ENCODE data around the gene SAYSD1.

The SAYSD1 gene

DNA sequence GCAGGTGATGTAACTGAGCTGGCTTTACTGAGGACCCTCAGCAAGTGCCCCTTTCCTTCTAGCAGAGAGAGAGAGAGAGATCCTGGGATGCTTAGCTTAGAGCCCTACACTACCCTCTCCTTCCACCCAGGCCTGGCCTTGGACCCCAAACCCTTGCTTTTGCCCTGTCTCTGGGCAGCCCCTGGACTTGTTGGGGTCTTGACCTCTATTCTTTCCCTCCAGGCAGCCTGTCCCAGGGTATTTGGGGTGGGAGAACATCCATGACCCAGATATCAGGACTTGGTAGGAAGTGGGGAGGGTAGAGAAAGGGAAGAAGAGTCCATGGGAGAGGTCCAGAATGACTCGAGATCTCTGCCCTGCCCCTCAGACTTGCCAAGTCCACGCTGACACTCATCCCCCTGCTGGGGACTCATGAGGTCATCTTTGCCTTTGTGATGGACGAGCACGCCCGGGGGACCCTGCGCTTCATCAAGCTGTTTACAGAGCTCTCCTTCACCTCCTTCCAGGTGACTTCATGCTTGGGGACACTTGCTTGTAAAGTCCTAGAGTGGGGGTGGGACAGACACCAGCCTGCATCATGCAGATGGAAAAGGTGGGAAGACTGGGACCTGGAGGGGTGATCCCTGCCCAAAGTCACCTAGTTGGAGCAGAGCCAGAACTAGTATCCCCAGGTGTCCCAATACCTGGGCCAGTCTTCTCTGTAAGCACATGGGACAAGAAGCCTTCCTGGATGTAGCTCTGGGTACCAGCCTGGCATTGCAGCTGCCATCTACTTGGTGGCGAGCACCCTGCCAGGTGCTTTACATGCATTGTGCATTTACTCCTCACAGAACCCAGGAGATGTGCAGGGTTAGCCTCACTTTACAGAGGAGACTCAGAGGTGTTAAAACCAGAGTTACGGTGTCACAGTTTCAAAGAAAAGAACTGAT lies 35.5 kb downstream of the SAYSD1 start:
- no peak for DNase-seq (ENCODE audit: low read depth in 2 of 2)

DNA sequence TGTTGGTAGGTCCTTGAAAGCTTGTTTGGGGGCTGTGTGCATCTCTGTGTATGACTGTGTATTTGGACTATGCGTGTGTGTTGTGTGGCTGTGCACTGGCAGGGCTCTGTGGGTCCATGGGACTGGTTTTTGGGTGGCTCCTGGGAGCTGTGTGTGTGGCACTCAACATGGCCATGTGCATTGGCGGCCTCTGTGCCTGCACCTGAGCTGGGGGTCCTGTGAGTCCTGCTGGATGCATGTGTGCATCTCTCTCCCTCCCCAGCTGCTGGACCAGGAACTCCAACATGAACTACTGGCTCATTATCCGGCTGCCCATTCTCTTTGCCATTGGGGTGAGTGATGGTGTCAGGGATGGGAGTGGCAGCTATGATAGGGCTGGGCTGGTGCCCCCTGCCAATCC lies 36.3 kb downstream of the SAYSD1 start:
- no peak for DNase-seq (ENCODE audit: low read depth in 2 of 2)

DNA sequence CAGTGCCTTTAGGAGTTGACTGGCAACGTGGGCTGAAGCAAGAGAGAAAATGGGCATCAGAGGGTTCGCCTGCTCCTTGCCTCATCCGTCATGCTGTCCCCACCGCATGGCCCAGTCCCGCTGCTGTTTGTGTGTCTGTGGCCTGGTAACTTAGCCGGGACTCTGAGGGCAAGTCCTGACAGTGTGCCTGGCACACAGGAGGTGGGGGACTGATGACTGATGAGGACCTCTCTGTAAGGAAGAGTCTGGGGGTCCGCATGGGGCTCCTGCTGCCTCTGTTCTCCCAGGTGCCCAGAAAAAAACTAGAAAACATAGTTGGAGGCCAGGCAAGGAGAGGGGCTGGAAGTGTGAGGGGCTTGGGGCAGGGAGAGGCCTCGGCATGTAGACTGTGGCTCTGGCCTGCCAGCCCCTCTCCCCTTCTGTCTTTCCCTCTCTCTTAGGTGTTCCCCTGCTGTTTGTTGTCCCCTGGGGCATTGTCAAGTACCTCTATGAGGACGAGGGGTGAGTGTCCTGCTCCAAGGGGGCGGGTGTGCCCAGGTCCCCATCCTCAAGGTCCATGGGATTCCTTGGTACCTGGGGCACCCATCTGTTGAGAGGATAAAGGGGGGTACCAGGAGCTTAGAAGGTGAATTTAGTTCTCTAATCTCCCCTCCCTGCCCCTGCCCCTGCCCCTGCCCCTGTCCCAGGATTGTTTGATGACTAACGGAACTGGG lies 36.9 kb downstream of the SAYSD1 start:
- no peak for DNase-seq (ENCODE audit: low read depth in 2 of 2)

DNA sequence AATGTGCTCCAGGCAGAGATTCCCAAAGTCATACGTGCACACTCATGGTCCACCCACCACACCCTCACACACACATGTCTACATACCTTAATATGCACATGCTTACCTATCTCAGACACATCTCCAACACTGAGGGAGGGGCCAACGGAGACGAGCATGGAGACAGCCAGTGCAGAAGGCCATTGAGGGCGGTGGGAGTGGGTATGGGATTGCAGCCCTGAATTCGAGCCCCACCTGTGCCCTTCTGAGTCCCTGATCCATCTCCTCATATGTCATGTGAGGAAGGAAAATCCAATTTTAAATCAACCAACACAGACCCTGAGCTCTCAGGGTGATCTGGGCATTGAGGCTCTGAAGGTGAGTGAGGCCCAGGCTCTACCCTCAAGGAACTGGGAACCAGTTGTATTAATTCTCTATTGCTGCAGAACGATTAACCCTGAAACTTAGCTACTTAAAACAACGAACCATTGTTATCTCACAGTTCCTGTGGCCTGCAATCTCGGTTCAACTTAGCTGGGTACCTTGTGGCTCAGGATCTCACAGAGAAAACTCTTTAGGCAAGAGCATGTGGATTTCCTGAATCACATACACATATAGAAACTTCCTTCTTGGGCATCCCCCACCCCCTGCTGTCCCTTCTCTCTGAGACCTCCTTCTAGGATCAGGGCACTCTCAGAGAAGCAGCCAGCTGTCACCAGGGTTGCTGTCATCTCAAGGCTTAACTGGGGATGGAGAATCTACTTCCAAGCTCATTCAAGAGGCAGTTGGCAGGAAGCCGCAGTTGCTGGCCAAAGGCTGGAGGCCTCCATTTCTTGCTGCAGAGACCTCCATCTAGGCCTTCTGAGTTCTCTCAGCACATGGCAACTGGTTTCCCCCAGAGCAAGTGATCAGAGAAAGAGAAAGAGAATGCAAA lies 38.1 kb downstream of the SAYSD1 start:
- no peak for DNase-seq (ENCODE audit: low read depth in 2 of 2)

DNA sequence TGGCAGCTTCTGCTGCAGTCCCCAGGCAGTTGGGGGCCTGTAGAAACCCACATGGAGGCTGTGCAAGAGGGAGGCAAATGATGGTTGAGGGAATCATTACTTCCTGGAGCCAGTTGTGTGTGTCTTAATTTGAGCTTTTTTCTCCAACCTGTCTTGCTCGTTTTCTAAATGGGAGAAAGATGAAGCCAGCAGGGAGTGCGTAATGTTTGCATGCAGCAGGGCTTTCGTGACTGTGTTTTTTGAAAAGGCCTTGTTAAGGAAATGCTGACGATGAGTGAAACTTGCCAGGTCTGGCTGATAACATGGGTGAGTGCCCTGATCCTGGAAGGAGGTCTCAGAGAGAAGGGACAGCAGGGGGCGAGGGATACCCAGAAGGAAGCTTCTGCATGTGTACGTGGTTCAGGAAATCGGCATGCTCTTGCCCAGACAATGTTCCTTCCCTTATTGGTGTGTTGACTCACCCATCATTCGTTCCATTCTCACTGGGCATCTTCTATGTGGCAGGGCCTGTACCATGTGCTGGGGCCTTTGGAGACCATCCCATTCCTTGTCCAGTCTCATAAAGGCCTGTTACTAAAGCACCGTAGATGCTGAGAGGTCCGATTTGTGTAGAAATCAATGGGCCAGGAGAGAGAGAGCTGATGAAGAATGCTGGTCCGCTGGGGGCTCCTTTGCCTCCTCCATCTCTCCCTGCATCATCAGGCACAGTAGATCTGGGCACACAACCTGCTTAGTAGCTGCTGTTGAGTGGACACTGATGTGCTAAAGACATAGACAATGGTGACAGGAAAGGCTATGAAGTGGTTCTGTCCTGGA lies 39.0 kb downstream of the SAYSD1 start:
- DNase-seq (ENCODE audit: low read depth in 2 of 2), result no peak

DNA sequence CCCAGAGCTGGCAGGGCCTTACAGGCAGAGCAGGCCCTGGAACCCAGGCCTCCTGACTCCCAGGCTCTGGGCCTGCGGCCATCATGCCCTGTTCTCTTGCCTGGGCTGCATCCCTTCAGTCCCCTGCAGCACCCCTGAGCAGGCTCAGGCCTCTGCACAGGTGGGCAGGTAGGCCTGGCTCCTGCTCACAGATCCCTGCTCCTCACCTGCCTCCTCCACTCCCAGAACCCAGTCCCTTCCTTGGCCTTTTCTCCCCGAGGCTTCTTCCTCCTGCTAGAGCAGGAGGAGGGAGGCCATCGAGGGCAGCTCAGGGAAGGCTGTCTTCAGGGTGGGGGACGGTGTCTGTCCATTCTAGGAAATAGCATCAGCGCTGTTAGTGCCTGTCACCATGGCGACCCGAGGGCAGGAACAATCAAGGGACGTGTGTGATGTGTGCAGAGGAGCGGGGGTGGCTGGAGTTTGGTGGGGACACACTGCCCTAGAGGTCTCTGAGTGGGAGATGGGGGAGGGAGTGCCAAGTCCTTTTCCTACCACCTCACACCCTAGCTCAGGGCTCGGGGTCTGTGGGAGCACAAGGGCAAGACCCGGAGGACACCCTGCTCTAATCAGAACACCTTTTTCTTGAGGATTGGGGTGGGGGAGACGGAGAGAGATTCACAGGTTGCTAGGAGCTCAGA lies 39.8 kb downstream of the SAYSD1 start:
- DNase-seq (ENCODE audit: low read depth in 2 of 2), result no peak

DNA sequence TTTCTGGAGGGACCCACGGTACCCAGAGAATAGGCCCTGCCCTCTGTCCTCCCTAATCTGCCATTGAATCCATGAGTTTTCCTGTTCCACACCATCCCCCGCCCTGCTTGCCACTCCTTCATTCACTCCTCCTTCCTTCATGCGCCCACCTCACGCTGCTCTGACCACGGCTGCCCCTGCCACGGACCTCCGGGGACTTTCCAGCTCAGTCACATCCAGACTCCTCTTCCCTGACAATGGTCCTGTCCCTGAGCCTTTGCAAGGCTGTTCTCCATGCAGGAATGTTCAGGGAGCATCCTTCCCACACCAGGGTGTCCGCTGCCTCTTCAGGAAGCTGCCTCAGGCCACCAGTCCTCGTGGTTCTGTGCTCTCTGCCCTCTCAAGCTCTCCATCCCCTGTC lies 40.5 kb downstream of the SAYSD1 start:
- no peak for DNase-seq (ENCODE audit: low read depth in 2 of 2)

DNA sequence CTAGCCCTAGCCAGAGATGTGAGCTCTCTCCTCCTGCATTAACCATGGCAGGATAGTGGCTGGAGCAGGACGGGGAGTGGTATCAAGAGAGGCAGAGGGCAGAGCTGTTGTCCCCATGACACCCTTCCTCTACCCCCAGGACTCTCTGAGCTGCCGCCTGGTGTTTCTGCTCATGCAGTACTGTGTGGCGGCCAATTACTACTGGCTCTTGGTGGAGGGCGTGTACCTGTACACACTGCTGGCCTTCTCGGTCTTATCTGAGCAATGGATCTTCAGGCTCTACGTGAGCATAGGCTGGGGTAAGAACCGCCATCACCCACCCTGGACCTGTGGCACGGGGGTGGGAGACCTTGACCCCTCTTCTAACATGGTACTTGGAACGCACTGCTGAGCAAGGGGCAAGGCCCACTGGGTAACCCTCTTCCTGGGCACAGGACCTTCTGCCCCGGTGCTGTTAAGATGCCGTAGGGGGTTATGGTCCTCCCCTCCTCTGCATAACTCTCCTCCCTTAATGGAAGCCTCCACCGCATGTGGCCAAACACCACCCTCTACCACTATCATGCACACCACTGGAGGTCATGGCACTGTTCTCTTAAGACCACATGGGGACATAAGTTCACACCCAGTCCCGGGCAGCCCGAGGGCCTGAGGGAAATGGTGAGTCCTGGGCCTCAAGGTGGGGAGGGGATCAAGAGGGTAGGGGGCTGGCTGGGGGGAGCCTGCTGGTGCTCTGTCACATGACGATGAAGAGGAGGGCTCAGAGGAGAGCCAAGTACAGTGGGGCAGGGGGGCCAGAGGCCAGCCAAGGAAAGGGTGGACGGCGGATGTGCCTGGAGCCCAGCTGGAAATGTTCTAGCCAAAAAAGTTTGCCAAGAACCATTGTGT lies 41.3 kb downstream of the SAYSD1 start:
- no peak for DNase-seq (ENCODE audit: low read depth in 2 of 2)

DNA sequence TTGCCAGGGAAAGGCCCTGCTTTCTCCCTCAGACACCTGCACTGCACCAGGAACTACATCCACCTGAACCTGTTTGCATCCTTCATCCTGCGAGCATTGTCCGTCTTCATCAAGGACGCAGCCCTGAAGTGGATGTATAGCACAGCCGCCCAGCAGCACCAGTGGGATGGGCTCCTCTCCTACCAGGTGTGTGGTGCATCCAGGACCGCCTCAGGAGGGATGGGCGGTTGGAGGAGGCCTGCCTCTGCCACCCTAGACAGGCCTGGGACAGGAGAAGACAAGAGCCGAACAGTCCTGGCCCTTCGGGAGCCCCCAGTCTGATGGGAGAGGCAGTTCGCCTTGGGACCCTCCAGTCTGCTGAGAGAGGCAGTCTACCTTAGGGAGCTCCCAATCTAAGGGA lies 42.2 kb downstream of the SAYSD1 start:
- DNase-seq (ENCODE audit: low read depth in 2 of 2), result no peak

DNA sequence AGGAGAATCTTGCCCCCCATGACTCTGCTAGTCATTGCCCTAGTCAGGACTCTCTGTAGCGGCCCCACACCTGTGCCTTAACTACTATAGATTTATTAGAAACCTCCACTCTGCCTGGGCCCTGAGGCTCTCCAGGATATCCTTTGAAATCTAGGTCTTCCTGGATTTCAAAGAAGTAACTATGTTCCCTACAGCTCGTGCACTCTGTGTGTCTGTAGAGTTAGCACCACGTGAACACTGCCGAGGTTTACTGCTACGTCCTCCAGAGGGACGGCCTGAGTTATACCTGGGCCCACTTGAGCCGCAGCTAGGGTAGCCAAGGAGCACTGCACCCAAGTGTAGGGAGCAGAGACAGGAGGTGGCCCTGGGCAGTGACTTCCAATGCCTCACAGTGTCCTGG lies 46.6 kb downstream of the SAYSD1 start:
- no peak for DNase-seq (ENCODE audit: low read depth in 2 of 2)

DNA sequence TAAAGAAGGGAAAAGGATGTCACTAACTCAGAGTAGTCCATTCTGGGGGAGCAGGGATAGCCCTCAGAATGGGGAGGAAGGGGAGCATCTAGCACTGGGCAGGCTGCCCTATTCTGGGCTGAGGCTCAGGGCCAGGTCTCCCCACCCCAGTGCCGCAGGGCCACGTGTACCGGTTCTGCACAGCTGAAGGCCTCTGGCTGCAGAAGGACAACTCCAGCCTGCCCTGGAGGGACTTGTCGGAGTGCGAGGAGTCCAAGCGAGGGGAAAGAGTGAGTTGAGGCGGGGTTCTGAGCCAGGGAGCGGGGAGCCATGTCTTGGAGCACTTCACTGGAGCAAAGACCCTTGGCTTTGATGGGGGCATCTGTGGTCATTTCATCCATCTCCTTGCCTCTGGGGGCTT lies 49.4 kb downstream of the SAYSD1 start:
- DNase-seq (ENCODE audit: low read depth in 2 of 2), result no peak

DNA sequence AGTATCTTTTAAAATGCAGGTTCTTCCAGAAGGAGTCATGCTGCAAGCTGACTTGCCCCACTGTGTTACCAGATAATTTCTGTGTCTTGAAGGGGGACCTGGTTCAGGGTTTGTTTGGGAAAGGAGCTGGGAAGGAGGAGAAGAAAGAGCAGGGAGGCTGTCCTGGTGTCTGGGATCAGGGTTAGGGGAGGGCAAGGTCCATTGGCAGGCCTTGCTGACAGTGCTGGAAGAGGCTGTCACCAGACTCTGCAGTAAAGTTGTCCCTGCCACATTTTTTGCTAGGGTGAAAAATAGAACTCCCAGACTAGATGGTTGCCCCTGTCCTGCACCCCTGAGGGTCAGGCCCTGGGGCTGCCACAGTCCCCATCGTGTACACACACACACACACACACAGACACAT lies 51.5 kb downstream of the SAYSD1 start:
- no peak for DNase-seq (ENCODE audit: low read depth in 2 of 2)

DNA sequence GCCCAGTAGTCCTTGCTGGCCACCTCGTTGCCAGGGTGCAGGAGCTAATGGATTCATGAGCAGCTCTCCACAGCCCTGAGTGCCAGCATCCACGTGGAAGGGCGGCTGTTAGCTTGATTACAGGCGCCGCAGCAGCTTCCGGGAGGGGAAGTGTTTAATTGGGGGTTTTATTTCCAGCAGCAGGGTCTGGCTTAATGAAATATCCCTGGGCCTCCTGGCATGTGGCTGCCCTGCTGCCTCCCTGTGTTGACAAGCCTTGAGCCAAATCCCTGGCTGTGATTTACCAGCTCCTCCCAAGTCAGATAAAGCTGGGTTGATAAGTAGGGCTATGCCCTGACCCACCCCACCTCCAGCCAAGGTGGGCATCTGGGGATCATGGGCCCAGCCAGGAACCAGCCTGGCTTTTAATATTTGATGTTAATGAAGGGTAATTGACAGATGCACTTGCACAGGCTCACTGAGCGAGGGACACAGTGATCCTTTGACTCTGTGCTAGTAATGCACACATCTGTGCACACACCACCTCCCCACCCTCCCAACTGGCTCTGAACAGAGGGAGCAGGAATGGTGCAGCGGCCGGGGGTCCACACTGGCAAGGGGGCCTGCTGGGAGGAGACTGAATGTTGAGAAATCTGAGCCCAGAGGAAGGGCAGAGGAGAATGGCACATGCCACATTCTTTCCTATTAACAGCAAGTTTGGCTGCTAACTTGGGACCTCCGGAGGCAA lies 52.8 kb downstream of the SAYSD1 start:
- no peak for DNase-seq (ENCODE audit: low read depth in 2 of 2)

DNA sequence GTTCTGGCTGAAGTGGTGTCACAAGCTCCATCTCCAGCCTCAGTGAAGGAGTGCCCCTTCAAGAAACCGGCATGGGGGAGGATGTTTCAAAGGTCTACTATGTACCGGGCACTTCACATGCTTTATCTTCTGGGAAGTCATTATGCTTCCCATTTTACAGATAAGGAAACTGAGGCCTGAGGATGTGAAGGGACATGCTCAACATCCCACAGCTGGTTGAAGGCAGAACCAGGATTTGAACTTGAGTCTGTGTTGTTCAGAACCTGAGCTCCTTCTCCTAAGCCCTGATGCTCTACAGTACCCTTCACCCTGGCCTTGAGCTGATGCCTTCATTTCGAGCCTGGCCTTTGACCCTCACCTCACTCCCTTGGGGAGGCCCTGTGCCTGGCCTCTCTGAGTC lies 53.4 kb downstream of the SAYSD1 start:
- no peak for DNase-seq (ENCODE audit: low read depth in 2 of 2)

DNA sequence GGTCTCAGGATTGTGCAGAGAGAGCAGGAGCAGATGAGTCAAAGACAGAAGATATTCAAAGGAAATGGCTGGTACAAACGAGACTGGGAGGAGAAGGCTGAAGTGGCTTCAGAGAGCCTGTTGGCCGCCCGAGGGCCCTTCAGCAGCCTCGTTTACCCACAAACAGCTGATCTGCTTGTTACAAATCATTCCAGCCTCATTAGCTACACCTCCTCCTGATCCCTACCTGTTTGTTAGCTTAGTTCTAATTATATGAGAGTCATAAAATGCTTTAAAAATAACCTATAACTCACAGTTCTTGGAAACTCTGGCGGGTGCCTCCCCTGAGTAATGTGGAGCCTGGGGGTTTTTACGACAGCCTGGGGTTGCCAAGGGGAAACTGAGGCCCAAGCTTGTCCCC lies 53.8 kb downstream of the SAYSD1 start:
- no peak for DNase-seq (ENCODE audit: low read depth in 2 of 2)

DNA sequence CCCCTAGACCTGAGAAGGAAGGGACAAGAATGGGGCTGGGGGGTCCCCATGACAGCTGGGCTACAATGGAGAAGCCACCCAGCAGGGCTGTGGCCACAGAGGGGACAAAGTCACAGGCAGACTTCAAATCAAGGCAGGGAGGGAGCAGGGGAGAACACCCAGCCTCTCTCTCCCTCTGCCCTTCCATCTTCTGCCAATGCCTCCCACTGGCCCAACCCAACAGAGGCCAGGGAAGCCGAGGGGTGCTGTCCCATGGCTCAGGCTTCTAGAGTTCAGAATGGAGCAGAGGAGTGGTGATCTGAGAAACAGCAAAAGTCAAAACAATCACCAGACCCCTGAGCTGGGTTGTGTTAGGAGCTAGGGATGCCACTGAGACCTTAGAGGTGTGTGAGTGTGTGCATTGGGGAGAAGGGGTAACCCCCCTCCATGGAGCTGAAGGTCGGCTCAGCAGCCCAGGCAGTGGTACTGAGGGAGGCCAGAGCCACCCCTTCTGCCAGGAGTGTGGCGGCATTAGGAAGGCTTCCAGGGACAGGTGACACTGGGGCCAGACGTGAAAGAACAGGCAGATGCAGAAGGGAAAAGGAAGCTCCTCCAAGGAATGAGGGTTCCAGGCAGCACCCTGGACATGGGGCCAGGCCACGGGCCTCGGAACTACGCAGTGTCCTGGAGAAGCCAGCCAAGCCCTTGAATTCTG lies 54.4 kb downstream of the SAYSD1 start:
- DNase-seq (ENCODE audit: low read depth in 2 of 2), result no peak

DNA sequence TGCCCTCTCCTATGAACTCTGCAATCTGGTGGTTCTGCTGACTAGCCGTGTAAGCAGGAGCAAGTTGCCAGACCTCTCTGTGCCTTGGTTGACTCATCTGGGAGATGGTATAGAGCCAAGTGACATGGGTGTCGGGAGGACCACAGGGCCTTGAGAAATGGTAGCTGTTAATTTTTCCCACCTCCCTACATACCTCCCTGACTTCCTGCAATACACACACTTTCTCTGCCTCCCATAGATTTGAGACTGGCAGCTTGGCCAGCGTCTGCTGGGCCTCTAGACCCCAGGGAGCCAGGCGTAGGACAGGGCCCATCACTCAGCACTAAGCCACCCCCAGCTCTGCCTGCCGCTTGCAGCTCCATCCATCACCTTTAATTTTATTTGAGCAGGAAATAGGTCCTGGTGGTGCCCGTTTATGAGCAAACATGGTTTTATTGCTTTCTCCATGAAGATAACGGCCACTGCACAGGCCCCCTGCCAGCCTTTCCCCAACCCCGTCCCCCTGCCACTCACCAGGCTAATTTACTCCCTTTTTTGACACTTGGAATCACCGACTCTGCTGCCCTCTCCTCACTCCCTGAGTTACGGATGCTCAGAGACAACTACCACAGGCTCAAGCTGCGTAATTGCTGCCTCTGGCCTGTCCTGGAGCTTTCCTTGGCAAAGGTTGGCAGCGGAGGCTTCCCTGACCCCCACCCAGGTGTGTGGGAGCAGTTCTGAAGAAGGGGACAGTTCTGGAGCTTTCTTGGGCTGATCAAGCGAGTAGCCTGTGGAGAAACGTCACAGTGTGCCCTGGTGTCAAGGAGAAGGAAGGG lies 55.3 kb downstream of the SAYSD1 start:
- no peak for DNase-seq (ENCODE audit: low read depth in 2 of 2)

Data from fibroblast of skin of left quadriceps (primary cell).